ENCODE measurements around the gene ZEB2. TPM values are rescaled to one million over a fixed set of nuclear protein-coding genes. Genes with fewer than 3 reads are reported as not detected.

ZEB2 gene
- total and polyA plus RNA-seq, 7 donors: 8.1 to 70.6 (median 51.0) TPM

DNA sequence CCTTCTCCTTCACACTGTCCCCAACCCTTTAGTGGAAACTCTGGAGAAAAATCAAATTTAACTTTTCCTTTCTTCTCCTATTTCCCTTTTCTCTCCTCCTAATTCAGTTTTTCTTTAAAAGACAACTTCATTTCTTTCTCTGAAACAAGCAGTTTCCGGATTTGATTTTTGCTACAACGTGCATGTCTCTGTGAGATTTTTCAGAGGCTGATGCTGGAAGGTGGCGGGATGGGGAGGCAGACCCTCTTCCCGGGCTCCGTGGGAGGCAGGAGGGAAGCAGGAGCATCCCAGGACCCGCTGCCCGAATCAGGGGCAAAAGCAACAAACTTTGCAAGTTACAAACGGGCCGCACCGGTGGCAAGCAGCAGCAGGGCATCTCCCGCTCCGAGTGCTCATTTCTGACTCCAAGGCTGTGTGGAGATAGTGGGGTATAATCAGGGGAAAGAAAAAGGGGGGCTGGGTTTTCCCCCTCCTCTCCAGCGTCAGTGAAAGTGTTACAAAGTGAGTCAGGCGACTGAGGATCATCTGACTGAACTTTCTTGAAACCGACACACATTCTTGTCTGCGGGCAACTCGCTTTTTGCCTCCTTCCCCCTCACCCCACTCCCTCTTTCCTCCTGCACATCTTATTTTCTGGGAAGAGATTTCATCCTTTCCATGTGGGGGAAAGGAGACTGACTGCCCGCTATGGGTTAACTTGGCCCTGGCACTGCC, 6.4 kb downstream of the ZEB2 start:
- H3K27me3 ChIP-seq: peaks cover 13 to 45% (median 17%) of the 10 kb centered on the region in 3 donors
- intact Hi-C loops (cut with DNase I): no loop called here

DNA sequence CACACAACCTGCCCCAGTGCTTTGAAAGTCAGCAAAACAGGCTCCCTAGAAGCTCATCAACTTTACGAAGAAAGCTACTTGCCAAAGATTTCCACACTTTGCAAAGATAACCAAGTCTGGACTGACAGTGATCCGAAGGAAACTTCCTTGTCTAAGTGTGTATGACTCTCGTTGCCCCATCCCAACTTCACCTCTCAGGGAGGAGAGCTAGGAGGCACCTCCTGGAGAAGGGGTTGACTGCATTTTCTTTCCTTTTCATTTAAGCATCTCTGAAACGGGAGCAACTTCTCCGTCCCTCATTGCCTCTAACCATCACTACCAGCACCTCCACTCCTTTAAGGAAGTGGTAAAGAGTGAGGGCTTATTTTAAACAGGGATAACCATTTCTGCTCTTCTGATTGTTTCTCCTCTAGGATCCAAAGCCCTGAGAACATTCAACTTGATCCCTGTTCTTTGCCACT, 7.0 kb downstream of the ZEB2 start:
- no peaks in the 10 kb centered on the region for H3K9me3 ChIP-seq
- H3K27me3 ChIP-seq: peaks cover 13 to 39% (median 17%) of the 10 kb centered on the region in 3 donors
- H3K27ac ChIP-seq: peak overlapping the region; percentile 81 to 86 (median 86)
- 12 to 36% methylated on average over 5 of the region's 5 CpGs for WGBS, 2 donors
- peak overlapping the region in 3 of 4 donors; percentile 61 to 75 (median 65) for H3K4me3 ChIP-seq
- intact Hi-C loops (cut with DNase I): no loop called here
- TF ChIP-seq EP300 (IDR thresholded peaks at IDR 0.05) (no peak), POLR2AphosphoS5 (IDR thresholded peaks at IDR 0.05) (no peak), POLR2A (IDR thresholded peaks at IDR 0.05) (no peak)
- TF ChIP-seq, protein P1, sequence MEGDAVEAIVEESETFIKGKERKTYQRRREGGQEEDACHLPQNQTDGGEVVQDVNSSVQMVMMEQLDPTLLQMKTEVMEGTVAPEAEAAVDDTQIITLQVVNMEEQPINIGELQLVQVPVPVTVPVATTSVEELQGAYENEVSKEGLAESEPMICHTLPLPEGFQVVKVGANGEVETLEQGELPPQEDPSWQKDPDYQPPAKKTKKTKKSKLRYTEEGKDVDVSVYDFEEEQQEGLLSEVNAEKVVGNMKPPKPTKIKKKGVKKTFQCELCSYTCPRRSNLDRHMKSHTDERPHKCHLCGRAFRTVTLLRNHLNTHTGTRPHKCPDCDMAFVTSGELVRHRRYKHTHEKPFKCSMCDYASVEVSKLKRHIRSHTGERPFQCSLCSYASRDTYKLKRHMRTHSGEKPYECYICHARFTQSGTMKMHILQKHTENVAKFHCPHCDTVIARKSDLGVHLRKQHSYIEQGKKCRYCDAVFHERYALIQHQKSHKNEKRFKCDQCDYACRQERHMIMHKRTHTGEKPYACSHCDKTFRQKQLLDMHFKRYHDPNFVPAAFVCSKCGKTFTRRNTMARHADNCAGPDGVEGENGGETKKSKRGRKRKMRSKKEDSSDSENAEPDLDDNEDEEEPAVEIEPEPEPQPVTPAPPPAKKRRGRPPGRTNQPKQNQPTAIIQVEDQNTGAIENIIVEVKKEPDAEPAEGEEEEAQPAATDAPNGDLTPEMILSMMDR (IDR thresholded peaks at IDR 0.05): no peak
- no peaks in the 10 kb centered on the region for H3K36me3 ChIP-seq
- peaks cover 0 to 22% (median 15%) of the 10 kb centered on the region in 4 donors for H3K4me1 ChIP-seq
- no peak for DNase-seq

More for the DNA sequence above, 6.4 kb downstream of the ZEB2 start:
- Histone ChIP-seq H3K36me3 (no peaks in the 10 kb centered on the region), H3K4me3 (peak overlapping the region in 3 of 4 donors; percentile 61 to 75 (median 65)), H3K27ac (peak overlapping the region; percentile 81 to 86 (median 86)), H3K4me1 (peaks cover 0 to 25% (median 20%) of the 10 kb centered on the region in 4 donors), H3K9me3 (no peaks in the 10 kb centered on the region)
- DNase-seq: no peak
- 15 to 45% methylated on average over 18 of the region's 18 CpGs for WGBS, 2 donors
- TF ChIP-seq POLR2AphosphoS5 (IDR thresholded peaks at IDR 0.05): peak in 3 of 4 donors; percentile 20 to 69 (median 63)
- TF ChIP-seq, protein P1 (IDR thresholded peaks at IDR 0.05): no peak

DNA sequence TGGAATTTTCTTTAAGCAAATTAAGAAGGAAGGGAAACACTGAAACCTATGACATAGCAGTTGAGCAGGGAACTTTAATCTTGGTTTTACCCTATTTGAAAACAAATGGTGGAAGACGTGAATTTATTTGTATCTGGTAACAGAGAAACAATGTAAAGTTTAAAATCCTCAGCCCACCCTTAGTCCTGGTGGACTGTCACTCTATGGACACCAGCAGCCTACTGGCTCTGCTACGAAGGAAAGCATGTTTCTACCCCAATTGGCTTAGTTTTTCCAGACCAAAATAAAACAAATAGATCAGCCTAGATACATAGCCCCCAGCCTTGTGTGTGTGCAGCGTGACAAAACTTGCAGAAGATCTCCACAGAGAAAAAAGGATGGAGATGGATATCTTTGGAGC, 7.4 kb downstream of the ZEB2 start:
- Histone ChIP-seq H3K36me3 (no peaks in the 10 kb centered on the region), H3K4me3 (peak overlapping the region in 3 of 4 donors; percentile 61 to 75 (median 65)), H3K27me3 (peaks cover 13 to 35% (median 17%) of the 10 kb centered on the region in 3 donors), H3K27ac (peak overlapping the region; percentile 81 to 86 (median 86)), H3K4me1 (peaks cover 0 to 18% (median 11%) of the 10 kb centered on the region in 4 donors), H3K9me3 (no peaks in the 10 kb centered on the region)
- intact Hi-C loops (cut with DNase I): no loop called here
- no peak for DNase-seq
- whole genome bisulfite sequencing, 2 donors: 30 to 52% methylated on average over 3 of the region's 3 CpGs
- no peak for TF ChIP-seq POLR2AphosphoS5 (IDR thresholded peaks at IDR 0.05)
- TF ChIP-seq POLR2A (IDR thresholded peaks at IDR 0.05): no peak
- TF ChIP-seq, protein P1 (IDR thresholded peaks at IDR 0.05): no peak
- no peak for TF ChIP-seq EP300 (IDR thresholded peaks at IDR 0.05)

DNA sequence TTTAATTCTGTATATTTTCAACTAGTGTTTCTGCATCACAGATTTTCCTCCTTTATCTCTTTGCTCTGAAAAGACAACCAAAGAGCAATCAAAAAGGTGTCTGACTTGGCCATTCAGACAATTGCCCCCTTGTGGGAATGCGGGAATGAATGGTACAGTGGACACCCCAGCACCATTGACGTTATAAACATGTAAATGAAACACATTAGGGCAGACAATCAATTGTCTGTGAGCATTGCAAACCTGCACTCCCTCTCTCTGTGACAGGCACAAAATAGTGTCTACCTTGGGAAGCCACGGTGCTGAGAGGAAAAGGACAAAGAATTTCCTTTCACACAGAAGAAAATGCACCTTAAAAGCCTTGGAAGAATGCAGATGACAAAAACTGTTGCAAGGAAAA, 8.0 kb downstream of the ZEB2 start:
- Histone ChIP-seq H3K27ac (peak overlapping the region; percentile 81 to 86 (median 86)), H3K27me3 (peaks cover 9 to 29% (median 13%) of the 10 kb centered on the region in 3 donors), H3K4me3 (peak overlapping the region in 2 of 4 donors; percentile 61 to 75), H3K9me3 (no peaks in the 10 kb centered on the region), H3K36me3 (no peaks in the 10 kb centered on the region), H3K4me1 (peaks cover 0 to 13% (median 8%) of the 10 kb centered on the region in 4 donors)
- no peak for TF ChIP-seq EP300 (IDR thresholded peaks at IDR 0.05)
- TF ChIP-seq POLR2AphosphoS5 (IDR thresholded peaks at IDR 0.05): no peak
- no peak for TF ChIP-seq POLR2A (IDR thresholded peaks at IDR 0.05)
- TF ChIP-seq, protein P1 (IDR thresholded peaks at IDR 0.05): no peak
- intact Hi-C loops (cut with DNase I): no loop called here
- WGBS, 2 donors: 14 to 48% methylated on average over 3 of the region's 3 CpGs
- no peak for DNase-seq

All from sigmoid colon (tissue), 7 donors.